ENCODE data around the gene LRSAM1.

Gene LRSAM1

DNA sequence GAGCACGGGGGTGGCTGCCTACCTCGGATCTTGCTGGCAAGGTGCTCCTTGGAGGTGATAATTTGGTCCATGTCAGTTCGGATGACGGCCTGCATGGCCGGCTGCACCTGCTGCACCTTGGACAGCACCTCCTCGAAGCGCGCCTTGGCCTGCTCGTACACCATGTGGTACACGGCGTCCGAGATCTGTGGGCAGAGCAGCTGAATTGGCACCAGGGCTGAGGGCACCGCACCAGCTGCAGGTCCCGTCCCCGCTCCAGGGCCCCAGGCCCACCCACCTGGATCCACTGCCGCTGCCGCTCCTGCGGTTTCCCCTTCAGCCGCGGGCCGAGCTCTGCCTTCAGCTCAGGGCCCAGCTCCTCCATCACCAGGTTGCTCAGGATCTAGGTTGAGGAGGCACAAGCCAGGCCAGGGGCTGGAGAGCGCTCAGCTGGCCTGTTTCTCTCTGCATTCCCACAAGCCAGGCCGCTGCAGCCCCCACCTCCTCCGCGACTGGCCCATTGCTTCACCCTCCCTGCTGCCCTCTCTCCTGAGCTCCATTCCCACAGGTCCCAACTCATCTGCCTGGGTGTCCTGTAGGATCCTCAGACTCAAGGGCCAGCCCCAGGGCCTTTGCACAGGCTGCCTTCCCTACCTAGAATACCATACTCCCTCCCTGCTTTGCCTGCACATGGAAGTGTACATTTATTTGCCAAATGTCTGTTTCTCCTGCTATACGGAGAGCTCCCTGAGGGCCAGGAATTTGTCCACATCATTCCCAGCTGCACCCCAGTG lies 65.7 kb downstream of the LRSAM1 start:
- DNase-seq (ENCODE audit: low spot score), result no peak

DNA sequence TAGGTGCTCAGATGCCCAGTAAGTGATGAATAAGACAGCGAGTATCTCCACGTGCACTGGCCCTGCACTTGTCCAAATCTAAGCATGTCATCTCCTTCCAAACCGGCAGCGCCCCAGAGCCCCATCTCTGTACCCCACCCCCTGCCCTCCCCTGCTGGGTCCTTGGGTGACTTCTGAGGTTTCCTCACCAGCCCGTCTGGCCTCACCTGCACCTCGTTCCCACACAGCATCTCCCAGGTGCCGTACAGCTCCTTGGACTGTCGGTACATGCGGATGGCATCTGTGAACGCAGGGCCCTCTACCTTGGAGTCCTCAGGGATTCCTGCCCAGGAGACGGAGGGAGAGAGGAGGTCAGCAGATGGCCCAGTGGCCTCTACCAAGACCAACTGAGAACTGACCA lies 66.3 kb downstream of the LRSAM1 start:
- DNase-seq (ENCODE audit: low spot score), result no peak

DNA sequence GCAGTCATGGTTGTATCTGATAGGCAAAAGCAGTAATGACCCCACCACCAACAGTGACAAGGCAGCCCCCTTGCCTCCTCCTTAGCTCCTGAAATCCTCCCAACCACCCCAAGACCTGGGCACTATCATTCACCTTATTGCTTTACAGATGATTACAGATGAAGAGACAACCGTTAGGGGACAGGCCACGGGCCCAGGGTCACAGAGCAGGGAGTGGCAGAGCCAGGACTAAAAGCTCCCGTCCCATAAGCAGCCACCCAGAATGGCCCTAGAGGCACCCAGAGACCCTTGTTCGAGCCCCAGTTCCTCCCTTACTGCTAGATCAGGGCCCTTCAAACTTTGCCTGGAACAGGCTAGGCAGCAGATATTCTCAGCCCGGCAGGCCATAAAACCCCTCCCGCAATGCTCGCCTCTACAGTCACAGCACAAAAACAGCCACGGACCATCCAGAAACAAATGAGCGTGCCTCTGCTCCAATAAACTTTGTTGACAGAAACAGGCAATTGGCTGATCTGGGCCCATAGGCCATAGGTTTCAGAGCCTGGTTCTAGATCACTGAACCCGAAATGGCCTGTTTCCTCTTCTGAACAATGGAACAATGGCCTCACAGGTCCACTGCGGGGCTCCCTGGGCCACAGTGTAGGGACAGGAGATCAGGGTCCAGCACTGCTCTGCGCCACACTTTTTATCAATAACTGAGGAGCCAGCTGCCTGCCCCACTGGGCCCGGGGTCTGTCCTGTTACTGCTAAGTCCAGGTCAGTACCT lies 67.0 kb downstream of the LRSAM1 start:
- DNase-seq (ENCODE audit: low spot score), result no peak

DNA sequence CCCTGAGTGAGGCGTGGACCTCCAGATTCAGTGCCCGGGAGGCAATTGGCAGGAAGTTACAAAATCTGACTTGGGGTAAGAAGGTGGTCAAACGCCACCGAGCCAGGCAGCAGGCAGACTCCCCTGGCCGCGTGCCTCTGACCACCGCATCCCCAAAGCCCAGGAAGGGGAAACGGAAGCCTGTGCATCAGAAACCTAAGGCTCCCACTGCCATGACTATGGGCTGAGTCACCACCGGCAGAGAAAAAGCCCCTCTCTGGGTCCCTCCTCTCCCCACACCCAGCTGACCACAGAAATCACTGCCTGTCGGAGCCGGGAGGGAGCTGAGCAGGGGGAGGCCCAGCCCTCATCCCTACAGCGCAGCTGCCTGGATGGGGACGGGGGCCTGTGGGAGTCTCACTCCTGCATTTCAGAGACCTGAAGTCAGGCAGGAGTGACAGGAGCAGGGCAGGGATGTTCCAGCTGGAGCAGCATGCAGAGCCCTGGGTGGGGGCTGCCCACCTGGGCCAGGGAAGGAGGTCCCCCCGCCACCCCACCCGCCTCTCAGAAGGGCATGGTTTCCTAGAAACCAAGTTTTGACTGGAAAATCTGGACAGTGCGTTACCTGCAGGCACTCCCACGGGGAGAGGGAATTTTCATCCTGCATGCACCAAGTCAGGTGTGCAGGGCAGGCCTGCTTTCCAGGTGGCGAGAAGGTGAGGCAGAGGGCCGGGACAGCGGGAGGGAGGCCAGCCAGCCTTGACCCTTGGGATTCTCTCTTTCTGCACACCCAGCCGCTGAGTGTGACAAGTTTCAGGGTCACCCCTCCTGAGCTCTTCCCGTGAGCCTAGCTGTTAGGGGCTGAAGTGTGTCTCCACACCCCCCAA lies 68.2 kb downstream of the LRSAM1 start:
- no peak for DNase-seq (ENCODE audit: low spot score)

DNA sequence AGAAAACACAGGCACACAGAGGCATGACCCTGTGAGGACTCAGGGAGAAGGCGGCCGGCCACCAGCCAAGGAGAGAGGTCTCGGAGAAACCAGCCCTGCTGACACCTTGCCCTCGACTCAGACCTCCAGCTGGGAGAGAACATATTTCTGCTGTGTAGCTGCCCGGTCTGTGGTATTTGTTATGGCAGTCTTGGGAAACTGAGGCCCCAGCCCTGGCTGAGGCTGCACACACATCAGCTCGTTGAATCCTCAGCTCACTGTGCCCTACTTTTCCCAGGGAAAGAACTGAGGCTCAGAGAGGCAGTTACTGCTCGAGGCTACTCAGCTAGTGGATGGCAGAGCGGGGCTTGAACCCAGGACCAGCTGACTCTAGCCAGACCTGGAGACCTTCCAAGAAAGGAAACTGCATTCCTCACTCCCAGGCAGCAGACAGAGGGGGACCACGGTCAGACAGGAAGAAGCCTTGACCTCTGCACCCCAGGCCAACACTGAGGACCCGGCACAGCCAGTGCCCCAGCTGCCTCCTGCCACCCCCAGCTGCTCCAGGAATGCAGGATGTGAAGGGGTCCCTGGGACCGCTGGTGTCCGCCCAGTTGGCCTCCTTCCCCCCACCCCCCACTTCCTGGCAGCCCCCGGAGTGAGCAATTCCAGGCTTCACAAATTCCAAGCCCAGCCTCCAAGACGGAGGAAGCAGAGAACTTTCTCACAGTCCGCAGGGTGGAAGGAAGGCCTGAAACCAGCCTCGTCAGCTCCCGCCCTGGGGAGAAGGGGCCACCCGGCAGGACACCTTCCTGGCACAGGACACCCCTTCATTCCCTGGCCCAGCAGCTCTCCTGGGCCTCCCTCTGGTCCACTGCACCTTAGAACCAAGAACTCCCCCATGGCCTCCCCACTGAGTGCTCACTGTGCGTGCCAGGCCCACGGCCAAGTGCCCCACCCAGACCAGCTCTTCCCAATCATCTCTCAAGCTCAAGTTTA lies 69.9 kb downstream of the LRSAM1 start:
- DNase-seq (ENCODE audit: low spot score), result peak; percentile 80

DNA sequence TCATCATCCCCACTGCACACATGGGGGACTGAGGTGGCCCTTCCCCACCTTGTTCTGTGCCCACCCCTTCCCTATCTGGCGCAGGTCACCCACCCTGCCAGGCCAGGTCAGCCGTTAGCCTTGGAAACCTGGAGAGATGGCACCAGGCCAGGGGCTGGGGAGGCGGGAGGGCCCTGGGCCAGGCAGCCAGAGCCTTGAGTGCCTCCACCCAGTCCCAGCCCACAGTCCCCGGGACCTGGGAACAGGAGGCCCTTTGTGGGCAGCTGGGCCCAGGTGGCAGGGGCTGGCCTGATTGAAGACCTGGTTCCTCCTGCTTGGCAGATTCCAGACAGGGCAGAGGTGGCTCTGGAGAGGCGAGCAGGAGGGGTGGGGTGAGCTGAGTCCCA lies 70.6 kb downstream of the LRSAM1 start:
- no peak for DNase-seq (ENCODE audit: low spot score)

DNA sequence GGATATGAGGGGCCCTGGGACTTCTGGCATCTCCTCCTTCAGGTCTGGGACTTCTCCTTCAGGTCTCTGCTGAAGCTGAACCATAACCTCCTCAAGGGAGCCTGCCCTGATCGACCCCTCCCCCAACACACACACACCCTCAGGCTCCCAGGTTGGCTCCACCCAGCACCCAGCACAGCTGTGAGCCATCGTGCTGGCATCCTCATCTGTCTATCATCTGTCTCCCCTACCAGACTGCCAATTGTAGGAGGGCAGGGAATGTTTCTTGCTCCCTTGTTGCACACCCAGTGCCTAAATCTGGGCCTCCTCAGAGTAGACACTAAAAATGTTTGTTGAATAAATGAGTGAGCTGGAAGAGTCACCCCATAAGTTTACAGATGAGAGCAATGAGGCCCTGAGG lies 71.4 kb downstream of the LRSAM1 start:
- DNase-seq (ENCODE audit: low spot score), result no peak

DNA sequence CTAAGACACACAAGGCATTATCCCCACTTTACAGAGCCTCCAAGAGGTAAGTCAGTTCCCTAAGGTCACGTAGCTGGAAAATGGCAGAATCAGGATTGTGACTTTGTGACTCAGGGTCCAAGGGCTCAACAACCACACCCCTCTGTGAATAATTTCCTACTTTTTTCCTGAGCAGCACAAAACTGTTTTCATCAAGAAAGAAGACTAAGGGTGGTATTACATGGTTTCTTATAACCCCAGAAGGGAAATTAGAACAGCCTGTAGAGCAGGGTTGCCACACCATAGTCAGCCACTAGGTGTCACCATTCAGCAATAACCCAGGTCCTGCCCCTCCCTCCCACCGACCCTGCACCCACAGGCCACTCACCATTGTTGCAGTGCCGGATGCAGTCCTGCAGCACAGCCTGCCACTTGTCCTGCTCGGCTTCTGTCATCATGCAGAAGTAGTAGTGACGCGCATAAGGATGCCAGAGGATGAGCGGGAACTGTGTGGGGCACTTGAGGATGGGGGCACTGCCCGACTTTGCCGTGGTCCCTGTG lies 72.1 kb downstream of the LRSAM1 start:
- no peak for DNase-seq (ENCODE audit: low spot score)

DNA sequence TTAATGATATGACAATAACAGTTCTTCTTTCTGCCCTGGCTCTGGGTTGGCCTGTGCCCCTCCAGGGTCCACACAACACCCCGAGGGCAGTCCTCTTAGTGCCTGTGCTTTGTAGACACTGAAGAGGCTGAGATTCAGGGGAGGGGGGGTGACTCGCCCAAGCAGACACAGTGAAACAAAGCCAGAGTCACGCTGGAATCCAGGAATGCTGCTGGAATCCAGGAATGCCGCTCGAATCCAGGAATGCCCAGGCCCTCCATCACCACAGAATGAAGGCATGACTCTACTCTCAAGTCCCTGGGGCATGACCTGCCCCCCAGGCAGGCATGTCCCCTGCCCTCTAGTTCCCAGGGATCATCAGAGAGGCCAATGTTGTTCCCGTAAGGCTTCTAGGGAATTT lies 73.1 kb downstream of the LRSAM1 start:
- DNase-seq (ENCODE audit: low spot score), result no peak

DNA sequence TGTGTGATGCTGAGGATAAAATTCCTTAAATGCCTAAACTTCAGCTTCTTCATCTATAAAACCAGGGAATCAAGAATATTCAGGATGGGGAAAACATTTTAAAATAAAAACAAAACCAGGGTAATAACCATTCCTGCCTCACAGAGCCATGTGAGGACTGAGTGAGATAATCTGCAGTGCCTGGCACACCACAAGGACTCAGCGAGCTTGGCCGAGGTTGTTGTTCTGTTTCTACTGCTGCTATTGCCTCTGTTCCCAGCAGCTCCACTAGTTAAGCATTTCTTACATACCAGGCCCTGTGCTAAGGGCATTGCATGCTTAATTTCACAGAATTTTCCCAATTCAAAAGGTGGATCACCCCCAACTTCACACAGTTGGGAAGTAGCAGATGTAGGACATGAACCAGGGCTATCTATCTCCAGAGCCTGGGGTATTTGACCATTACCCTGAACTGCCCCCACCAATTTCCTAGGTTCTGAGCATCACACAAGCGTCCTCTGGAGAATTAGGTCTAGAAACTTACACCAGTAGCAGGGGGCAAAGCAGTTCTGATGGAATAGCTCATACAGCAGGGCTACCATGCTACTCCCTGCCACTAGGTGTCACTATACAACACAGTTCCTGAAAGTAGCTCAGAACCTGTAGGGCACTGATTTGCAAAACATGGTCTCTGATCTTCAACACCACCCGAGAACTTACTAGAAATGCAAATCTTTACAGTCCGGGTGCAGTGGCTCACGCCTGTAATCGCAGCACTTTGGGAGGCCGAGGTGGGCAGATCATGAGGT lies 74.3 kb downstream of the LRSAM1 start:
- DNase-seq (ENCODE audit: low spot score), result no peak

DNA sequence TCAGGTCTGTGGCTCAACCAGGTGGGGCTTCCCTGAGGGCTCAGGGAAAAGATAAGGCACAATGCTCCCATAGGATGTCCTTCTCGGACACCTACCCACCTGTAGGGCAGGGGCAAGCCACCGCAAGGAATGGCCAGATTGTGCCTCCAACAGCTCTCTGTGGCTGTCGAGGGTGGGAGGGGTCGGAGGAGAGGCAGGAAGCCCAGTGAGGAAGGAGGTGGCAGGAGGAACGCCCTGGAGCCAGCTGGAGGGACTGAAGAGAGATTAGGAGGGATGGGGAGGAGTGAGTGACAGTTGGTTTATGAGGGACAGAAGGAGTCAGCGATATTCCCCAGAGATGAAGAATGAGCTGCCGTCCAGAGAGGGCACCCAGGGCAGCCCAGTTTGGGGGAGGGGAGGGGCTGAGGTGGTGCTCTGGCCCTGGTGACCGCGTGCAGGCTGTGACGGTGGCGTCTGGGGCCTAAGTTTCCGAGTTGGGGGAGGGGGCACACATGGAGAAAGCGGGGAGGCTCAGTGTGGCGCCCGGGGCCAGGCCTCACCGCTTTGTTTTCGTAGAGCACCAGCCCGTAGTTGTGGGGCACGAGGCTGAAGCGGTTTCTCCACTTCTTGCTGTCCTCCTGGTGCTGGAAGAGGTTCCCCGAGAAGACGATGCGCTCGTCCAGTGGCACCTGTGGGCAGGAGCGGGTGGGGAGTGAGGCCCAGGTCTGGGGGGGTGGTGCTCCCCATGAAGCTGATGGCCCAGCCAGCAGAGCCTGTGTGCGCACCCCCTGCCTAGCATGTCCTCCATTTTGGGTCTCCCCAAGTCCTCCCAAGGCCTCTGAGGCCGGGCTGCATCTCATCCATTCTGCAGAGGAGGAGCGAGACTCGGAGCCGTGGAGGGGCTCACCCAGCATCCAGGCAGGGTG lies 75.6 kb downstream of the LRSAM1 start:
- no peak for DNase-seq (ENCODE audit: low spot score)

DNA sequence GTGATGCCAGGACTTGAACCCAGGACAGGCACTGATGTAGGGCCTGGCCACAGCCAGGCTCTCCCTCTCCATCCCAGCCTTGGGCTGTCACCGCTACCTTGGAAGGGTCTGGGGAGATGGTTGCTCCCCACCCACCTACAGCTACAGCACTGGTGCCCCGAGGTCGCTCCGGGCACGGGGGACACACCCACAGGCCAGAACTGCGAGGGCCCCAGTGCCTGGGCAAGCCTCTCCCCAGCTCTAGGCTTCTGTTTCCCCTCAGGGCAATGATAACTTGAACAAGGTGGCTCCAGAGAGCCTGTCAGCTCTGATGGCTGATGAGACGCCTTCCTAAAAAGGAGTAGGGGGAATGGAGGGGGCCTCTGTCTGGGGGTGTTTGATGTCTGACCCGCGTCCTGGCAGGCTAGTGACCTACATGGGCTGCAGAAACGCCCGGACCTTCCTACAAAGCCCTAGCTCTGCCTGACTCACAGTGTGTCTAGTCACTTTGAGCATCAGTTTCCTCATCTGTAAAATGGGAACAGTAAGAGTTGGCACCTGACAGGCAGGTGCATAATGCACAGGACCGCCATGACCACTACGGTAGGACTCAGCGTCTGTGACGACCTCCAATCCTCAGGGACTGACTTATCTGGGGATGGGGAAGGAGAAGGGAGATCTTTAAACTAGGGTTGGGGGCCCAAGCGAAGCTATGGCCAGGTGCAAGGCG lies 76.4 kb downstream of the LRSAM1 start:
- DNase-seq (ENCODE audit: low spot score), result no peak

DNA sequence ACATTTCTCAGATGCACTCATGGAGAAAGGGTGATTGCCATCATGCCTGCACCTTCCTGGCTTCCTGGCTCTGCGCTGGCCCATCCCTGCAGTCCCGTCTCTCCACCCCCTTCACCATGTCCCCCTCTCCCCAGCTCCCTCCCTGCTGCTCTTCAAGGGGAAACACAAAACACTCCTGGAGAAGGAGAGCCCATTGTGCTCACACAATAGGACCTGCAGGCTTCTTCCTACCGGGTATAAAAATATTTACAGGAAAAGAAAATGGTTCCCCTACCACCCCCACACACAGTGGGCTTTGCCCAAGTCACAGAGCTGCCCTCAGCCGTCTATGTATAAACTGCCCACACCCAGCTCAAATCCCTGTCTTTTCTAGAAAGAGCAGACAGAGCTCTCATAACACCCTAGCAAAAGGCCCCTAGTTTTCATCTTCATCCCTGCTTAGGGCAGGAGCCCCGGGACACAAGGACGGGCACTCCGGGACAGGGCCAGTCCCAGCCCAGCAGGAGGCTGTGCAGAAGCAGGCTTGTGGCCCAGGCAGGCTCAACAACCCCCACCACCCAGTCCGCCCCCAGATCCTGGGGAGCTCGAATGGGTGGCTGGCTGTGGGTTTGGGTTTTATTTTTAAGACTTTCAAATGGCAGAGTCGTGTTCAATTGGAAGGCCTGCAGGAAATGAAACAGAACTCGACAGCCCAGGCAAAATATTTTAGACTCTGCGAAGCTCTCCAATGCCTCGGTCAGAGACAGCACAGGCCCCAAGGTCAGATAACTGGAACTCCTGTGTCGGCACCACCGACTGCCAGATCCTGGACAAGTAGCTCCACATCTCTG lies 77.3 kb downstream of the LRSAM1 start:
- DNase-seq (ENCODE audit: low spot score), result no peak

DNA sequence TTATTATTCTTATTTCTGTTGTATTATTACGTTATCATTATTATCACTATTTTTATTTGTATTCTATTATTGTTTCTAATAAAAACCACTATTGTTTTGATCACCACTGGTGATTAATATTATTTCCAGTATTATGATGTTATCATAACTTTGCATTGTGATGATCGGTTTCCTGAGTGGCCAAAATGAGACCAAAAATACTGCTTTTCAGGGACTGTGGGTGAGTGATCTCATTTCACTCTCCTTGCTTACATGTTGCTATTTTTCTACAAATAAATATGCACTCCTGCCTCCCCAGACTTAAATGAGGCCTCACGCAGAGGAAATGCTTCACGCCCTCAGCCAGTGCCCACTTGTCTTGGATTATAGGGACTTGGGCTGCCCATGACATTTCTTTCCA lies 78.4 kb downstream of the LRSAM1 start:
- DNase-seq (ENCODE audit: low spot score), result no peak

DNA sequence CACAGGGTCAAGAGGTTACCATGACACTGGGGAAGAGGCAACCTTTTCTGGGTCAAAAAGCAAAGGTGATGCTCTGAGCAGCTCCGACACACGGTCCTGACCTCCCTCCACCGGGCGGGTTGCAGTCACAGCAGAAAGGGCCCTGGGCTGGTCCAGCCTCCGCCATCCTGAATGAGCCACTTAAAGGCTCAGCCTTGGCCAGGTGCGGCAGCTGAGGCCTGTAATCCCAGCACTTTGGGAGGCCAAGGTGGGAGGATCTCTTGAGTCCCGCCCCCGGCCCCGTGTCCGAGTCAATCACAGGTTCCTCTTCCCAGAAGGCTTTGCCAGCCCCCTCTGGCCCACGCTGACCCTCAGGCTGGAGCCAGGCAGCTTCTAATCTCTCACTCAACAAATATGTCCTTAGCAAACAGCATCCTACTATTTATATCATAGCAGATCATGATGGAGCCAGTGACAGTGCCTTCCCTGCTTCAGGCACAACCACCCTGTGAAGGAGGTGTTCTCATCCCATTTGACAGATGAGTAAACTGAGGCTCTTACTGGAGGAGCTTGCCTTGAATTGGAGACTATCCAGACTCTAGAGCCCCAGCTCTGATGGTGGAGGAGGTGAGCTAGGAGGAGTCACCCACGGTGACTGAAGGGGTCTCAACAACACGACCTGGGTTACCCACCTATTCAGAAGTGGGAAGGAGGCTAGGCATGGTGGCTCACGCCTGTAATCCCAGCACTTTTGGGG lies 79.1 kb downstream of the LRSAM1 start:
- no peak for DNase-seq (ENCODE audit: low spot score)

DNA sequence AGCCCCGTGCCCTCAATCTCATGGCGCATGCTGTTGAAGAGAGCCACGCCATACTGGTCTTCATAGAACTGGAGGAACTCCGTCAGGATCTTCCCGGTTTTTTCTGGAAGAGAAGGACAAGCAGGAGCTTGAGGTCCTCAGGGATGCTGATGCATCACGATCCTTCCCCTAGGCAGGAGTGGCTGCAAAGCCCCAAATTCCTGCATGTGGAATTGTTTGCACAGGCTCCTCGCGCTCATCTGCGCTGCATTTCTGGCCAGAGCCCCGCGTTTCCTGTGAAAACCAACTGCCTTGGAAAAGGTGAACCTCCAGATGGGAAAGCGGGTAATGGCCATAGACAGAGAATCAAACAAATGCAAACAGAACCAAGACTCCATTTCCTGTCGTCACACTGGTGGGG lies 80.4 kb downstream of the LRSAM1 start:
- DNase-seq (ENCODE audit: low spot score), result no peak

All from left forelimb (tissue), 1 donor.